Neutrophil (primary cell): ENCODE data around the gene CPLANE1.

Source experiments
- H3K27ac ChIP-seq: fragments of 200-600 bp; sonication (generic); 2 replicates; pipeline ENCODE4 v1.5.1; 2016; ENCODE audit warnings: mild to moderate bottlenecking, moderate library complexity
- H3K27me3 ChIP-seq: fragments of 200-600 bp; sonication (generic); 2 replicates; pipeline ENCODE4 v1.6.0; 2016; ENCODE audit warnings: mild to moderate bottlenecking
- H3K36me3 ChIP-seq: fragments of 200-600 bp; sonication (generic); 2 replicates; pipeline ENCODE4 v1.5.1; 2017
- H3K4me1 ChIP-seq, 2 experiments: fragments of 200-600 bp in 1 of 2; sonication (generic) in 1 of 2; 1 replicate in 1 of 2; 2 replicates in 1 of 2; pipeline versions ENCODE4 v1.5.1 to v1.6.1; 2013 to 2016; ENCODE audit warnings: low read depth in 1 of 2, low read length in 1 of 2, mild to moderate bottlenecking in 1 of 2, moderate library complexity in 1 of 2; ENCODE audit not compliant: control insufficient read depth in 1 of 2, insufficient read depth in 1 of 2
- H3K4me3 ChIP-seq, 2 experiments: fragments of 200-600 bp in 1 of 2; sonication (generic) in 1 of 2; 1 replicate in 1 of 2; 2 replicates in 1 of 2; pipeline ENCODE4 v1.5.1; 2013 to 2016; ENCODE audit warnings: low read depth in 1 of 2, low read length in 1 of 2, mild to moderate bottlenecking in 1 of 2, moderate library complexity in 1 of 2
- H3K9me3 ChIP-seq: fragments of 200-600 bp; sonication (generic); 2 replicates; pipeline ENCODE4 v1.5.1; 2016
- CTCF ChIP-seq: fragments of 200-600 bp; sonication (generic); IDR thresholded peaks from 2 replicates; pipeline ENCODE4 v1.5.1; 2016; ENCODE audit warnings: antibody characterized with exemption

The CPLANE1 gene

GRCh38 chr5:37255774-37256358 is 6.7 kb upstream of the CPLANE1 start:
- no peak for TF ChIP-seq CTCF

GRCh38 chr5:37254581-37254980 is 5.4 kb upstream of the CPLANE1 start:
- TF ChIP-seq CTCF = no peak
- Histone ChIP-seq H3K4me1 (peaks cover 0 to 1% of the 10 kb centered on the region in 2 experiments), H3K27me3 (peaks cover 4% of the 10 kb centered on the region), H3K9me3 (no peaks in the 10 kb centered on the region), H3K4me3 (no peak overlapping the region), H3K27ac (no peak overlapping the region), H3K36me3 (no peaks in the 10 kb centered on the region)

More at GRCh38 chr5:37255774-37256358, 6.7 kb upstream of the CPLANE1 start:
- H3K36me3 ChIP-seq = no peaks in the 10 kb centered on the region
- H3K4me1 ChIP-seq = no peaks in the 10 kb centered on the region
- no peaks in the 10 kb centered on the region for H3K27me3 ChIP-seq
- no peaks in the 10 kb centered on the region for H3K9me3 ChIP-seq
- no peak overlapping the region for H3K27ac ChIP-seq
- H3K4me3 ChIP-seq = no peak overlapping the region

- Histone ChIP-seq H3K27ac (no peak overlapping the region), H3K27me3 (peaks cover 9% of the 10 kb centered on the region), H3K36me3 (no peaks in the 10 kb centered on the region), H3K9me3 (no peaks in the 10 kb centered on the region), H3K4me3 (no peak overlapping the region), H3K4me1 (peaks cover 10 to 14% of the 10 kb centered on the region in 2 experiments)
- TF ChIP-seq CTCF = no peak
Measured at GRCh38 chr5:37251665-37252064, 2.5 kb upstream of the CPLANE1 start.

- Histone ChIP-seq H3K27ac (no peak overlapping the region), H3K4me1 (peaks cover 10 to 14% of the 10 kb centered on the region in 2 experiments), H3K4me3 (peak overlapping the region; percentile 58 to 63), H3K9me3 (no peaks in the 10 kb centered on the region), H3K27me3 (peaks cover 9% of the 10 kb centered on the region), H3K36me3 (no peaks in the 10 kb centered on the region)
- no peak for TF ChIP-seq CTCF
Measured at GRCh38 chr5:37249815-37250164, 614 bp upstream of the CPLANE1 start.

GRCh38 chr5:37248421-37248969 is 681 bp downstream of the CPLANE1 start:
- H3K36me3 ChIP-seq = no peaks in the 10 kb centered on the region
- no peak for TF ChIP-seq CTCF
- H3K9me3 ChIP-seq = no peaks in the 10 kb centered on the region
- peak overlapping the region; percentile 58 to 63 for H3K4me3 ChIP-seq
- H3K27me3 ChIP-seq = peaks cover 9% of the 10 kb centered on the region
- H3K27ac ChIP-seq = no peak overlapping the region
- peaks cover 10 to 14% of the 10 kb centered on the region in 2 experiments for H3K4me1 ChIP-seq
